AG04450 (cell line): ENCODE results near the gene LRCOL1. TPM values are rescaled to one million over a fixed set of nuclear protein-coding genes. Genes with fewer than 3 reads are reported as not detected.

Experiments used
- CTCF ChIA-PET: fragments of 300-600, 350-600 bp; formaldehyde crosslinking; extraction: SDS; loops from one replicate; lab custom pipeline; 2022; ENCODE audit warnings: antibody characterized with exemption, inconsistent platforms; lab: Charles Lee
- POLR2A ChIA-PET: fragments of 350-600 bp; formaldehyde crosslinking; extraction: SDS; loops from one replicate; lab custom pipeline; 2021; ENCODE audit warnings: antibody characterized with exemption, inconsistent platforms; lab: Yijun Ruan, JAX
- DNase-seq: peaks from one replicate; pipeline ENCODE4 v3.0.0-alpha.2; 2011; ENCODE audit warnings: low read depth, low spot score
- H3K27ac ChIP-seq: one replicate; pipeline ENCODE4 v1.5.1; 2012; ENCODE audit warnings: low read depth, low read length, control low read depth
- H3K27me3 ChIP-seq: one replicate; pipeline ENCODE4 v1.6.0; 2012; ENCODE audit warnings: low read length; ENCODE audit not compliant: control insufficient read depth, insufficient read depth
- H3K4me3 ChIP-seq: 2 replicates; pipeline ENCODE4 v1.5.1; 2011; ENCODE audit warnings: mild to moderate bottlenecking, low read depth, low read length, control low read depth
- H3K9me3 ChIP-seq: 2 replicates; pipeline ENCODE4 v1.5.1; 2012; ENCODE audit warnings: low read length; ENCODE audit not compliant: control insufficient read depth, insufficient read depth
- CTCF ChIP-seq: IDR thresholded peaks from 2 replicates; pipeline ENCODE4 v1.5.1; 2011; ENCODE audit warnings: low read depth, low read length, control low read depth, inconsistent platforms
- polyA plus RNA-seq: library from polyadenylated mRNA; depleted of rRNA; stranded (reverse); fragments of >200 nt; gene quantifications from 2 replicates; pipeline ENCODE4 v1.2.3, GENCODE V29; 2011

LRCOL1 gene
- polyA plus RNA-seq, 1 experiment = 0.11 TPM

- H3K27ac ChIP-seq = no peak overlapping the region
- H3K4me3 ChIP-seq = no peak overlapping the region
- peaks cover 26% of the 10 kb centered on the region for H3K9me3 ChIP-seq
- DNase-seq = no peak
- ChIA-PET CTCF (no interaction called here), POLR2A (no interaction called here)
- peaks cover 42% of the 10 kb centered on the region for H3K27me3 ChIP-seq
- TF ChIP-seq CTCF = no peak
Observed at GRCh38 chr12:132611620-132612019, 1.2 kb upstream of the LRCOL1 start.

GRCh38 chr12:132610866-132611602 is 652 bp upstream of the LRCOL1 start:
- DNase-seq = no peak
- ChIA-PET POLR2A (interaction anchor here (1.1 kb wide), 1 partner anchor 11 kb away, joined by 4 read pairs; no protein-coding TSS in a partner anchor), CTCF (interaction anchor here (2.8 kb wide), 1 partner anchor 196 kb away, joined by 19 read pairs; no protein-coding TSS in a partner anchor)
- TF ChIP-seq CTCF = no peak
- H3K9me3 ChIP-seq = peaks cover 20% of the 10 kb centered on the region
- no peak overlapping the region for H3K27ac ChIP-seq
- peaks cover 43% of the 10 kb centered on the region for H3K27me3 ChIP-seq
- H3K4me3 ChIP-seq = no peak overlapping the region

GRCh38 chr12:132608231-132609171 is 1.9 kb downstream of the LRCOL1 start:
- Histone ChIP-seq H3K27me3 (peaks cover 58% of the 10 kb centered on the region), H3K4me3 (no peak overlapping the region), H3K9me3 (peaks cover 13% of the 10 kb centered on the region), H3K27ac (no peak overlapping the region)
- CTCF ChIA-PET = interaction anchor here (1.5 to 2.8 kb wide), 2 partner anchors 30 to 194 kb away, joined by 6 to 19 read pairs; no protein-coding TSS in a partner anchor
- POLR2A ChIA-PET = interaction anchor here (0.6 kb wide), 1 partner anchor 447 kb away, joined by 3 read pairs; no protein-coding TSS in a partner anchor
- TF ChIP-seq CTCF = no peak
- DNase-seq = no peak

GRCh38 chr12:132606927-132607326 is 3.5 kb downstream of the LRCOL1 start:
- DNase-seq = no peak
- CTCF ChIA-PET = no interaction called here
- H3K9me3 ChIP-seq = peaks cover 11% of the 10 kb centered on the region
- H3K4me3 ChIP-seq = no peak overlapping the region
- no peak overlapping the region for H3K27ac ChIP-seq
- POLR2A ChIA-PET = no interaction called here
- TF ChIP-seq CTCF = no peak
- peaks cover 64% of the 10 kb centered on the region for H3K27me3 ChIP-seq

- no peak for DNase-seq
- Histone ChIP-seq H3K9me3 (peaks cover 7% of the 10 kb centered on the region), H3K27me3 (peaks cover 63% of the 10 kb centered on the region), H3K27ac (no peak overlapping the region), H3K4me3 (no peak overlapping the region)
- ChIA-PET CTCF (no interaction called here), POLR2A (no interaction called here)
- no peak for TF ChIP-seq CTCF
Observed at GRCh38 chr12:132606466-132606865, 3.9 kb downstream of the LRCOL1 start.
